HG03039 (cell line): ENCODE measurements around the gene FOXRED2.
"Not testable (repeated sequence)": the region's sequence is repeated elsewhere in the genome, so short reads cannot be mapped to it uniquely, and the experiment has no call there.

ENCODE experiments used
- ATAC-seq: cut with Tn5 transposase; IDR thresholded peaks from one replicate; pipeline ENCODE4 v1.9.1; 2021; ENCODE audit warnings: mild to moderate bottlenecking, moderate library complexity; ENCODE audit not compliant: unreplicated experiment

FOXRED2 gene

GRCh38 chr22:36519906-36520305, 13.1 kb upstream of the FOXRED2 start:
- not testable (repeated sequence) for ATAC-seq

DNA sequence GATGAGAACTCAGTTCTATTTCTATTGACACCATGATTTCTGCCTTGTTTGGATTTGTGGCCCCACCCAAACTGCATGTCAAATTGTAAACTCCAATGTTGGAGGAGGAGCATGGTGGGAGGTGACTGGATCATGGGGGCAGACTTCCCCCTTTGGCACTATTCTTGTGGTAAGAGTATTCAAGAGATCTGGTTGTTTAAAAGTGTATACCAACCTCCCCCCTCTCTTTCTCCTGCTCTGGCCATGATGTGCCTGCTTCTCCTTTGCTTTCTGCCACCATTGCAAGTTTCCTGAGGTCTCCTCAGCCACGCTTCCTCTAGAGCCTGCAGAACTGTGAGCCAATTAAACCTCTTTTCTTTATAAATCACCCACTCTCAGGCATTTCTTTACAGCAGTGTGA, 7.9 kb upstream of the FOXRED2 start:
- ATAC-seq = no peak

- ATAC-seq = no peak
Observed at GRCh38 chr22:36512991-36513390, 6.2 kb upstream of the FOXRED2 start.

DNA sequence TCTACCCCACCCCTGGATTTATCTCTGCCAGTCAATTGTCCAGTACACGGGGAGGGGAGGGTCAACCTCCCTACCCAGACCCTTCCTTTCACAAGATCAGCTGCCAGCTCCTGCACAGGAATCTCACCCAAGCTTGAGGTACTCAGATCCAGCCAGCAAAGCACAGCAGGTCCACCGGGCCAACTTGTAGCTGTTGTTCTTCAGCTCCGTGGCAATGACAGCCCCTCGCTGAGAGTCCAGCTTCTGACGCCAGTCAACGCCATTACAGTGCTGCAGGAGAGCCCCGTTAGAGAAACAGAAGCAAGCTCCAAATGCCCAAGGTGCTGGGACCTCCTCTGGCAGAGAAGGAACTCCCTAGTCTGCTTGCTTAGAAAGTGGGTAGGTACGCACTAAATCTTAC, 5.5 kb upstream of the FOXRED2 start:
- no peak for ATAC-seq

DNA sequence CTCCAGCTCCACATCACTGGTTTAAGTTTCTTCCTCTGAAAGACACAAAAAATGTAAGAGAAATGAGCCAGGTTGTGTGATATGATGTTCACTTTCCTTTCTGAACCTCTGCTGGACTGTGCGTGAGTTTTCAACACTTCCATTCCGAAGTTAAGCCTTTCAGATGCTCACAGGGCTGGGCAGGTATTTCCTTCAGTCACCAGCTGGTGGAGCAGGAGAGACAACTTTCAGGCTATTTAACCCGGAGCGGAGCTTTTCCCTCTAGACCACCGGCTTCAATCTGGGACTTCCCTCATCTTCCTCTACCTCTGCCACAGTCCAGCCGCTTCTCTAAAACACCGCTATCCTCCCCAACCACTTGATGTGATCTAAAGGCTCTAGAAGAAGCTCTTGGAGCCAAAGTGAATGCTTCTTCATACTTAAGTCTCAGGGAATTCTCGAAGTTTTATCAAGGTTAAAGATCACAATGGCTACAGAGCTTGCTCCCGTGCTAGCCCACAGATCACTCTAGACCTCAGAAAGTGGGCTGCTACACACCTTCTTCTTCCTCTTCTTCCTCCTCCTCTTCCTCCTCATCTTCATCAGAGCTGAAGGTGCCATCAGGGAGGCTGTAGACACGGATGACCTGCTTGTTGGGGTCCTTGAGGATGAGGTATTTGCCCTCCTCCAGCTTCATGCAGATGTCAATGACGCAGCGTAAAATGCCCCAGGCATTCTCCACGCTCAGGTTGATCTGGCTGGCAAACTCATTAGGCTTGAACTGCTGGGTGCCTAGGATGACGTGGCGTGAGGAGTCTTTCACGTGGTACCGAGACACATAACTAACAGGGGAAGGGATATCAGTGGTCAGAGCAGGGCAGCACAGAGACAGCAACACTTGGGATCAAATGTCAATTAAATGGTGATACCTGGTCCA, 4.4 kb upstream of the FOXRED2 start:
- ATAC-seq = no peak

DNA sequence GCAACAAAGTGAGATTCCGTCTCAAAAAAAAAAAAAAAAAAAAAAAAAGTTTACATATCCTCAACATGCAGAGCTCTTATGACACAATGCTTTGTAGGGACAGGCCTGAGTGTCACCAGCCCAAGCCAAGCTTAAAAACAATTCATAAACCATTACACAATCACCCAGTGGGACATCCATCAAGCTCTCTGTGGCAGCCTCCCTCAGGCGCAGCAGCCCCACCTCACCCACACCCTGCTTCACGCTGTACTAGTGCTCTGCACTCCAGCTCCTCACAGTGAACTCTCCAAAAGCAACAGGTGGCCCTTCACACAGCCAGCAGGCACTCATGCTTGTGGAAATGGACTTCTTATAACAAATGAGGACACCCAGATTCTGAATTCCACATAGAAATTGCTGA, 3.5 kb upstream of the FOXRED2 start:
- ATAC-seq = no peak

DNA sequence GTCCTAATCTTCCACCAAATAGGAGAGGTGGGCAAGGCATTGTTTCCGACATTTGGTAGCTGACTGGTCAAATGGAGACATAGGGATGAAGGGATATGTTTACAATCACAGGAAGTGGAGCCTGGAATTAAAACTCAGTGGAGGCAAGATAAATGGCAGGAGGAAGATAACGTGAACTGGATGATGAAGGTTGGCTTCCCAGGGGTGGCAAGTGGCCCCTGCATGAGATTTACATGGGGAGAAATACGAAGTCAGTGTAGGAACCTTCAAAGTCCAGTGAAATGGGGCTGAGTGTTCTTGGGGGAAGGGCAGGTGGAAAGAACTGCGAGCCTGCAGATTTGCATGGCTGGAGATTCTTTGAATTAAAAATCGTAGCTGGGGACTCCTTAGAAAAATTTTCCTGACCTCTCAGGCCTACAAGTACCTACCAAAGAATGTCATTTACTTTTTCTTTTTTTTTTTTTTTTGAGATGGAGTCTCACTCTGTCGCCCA, 724 bp upstream of the FOXRED2 start:
- no peak for ATAC-seq

- ATAC-seq = peak; percentile 13
Observed at GRCh38 chr22:36505998-36506635, 723 bp downstream of the FOXRED2 start.

- ATAC-seq = no peak
Observed at GRCh38 chr22:36497910-36498665, 8.8 kb downstream of the FOXRED2 start.

DNA sequence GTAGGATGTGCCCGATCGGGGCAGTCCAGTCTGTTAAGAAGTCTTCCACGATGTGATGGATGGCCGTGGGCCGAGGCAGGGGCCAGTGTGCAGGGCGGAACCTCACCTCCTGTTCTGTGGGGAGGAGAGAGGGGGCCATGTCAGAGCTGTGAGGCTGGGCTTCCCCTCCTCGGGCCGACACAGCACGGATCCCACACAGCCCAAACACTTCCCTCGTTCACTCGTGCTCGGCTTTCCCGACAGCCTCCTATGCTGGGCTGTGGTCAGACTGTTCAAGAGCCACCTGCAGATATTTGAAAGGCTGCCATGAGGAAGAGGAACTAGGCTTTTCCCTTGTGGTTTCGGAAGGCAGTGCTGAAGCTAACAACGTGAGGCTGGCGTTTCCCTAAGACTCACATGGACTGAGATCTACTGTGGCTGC, 13.1 kb downstream of the FOXRED2 start:
- peak; percentile 42 for ATAC-seq

- ATAC-seq = no peak
Observed at GRCh38 chr22:36492109-36492508, 14.7 kb downstream of the FOXRED2 start.

DNA sequence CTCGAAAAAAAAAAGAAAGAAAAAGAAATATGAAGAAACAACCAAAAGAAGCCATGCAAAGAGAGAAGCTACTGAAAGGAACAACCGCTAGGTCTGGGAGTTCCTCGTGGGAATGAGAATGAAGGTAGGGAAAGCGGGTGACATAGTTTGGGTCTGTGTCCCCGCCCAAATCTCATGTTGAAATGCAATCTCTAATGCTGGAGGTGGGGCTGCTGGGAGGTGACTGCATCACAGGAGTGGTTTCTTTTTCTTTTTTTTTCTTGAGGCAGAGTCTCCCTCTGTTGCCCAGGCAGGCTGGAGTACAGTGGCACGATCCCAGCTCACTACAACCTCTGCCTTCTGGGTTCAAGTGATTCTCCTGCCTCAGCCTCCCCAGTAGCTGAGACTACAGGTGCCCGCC, 15.7 kb downstream of the FOXRED2 start:
- ATAC-seq = no peak

DNA sequence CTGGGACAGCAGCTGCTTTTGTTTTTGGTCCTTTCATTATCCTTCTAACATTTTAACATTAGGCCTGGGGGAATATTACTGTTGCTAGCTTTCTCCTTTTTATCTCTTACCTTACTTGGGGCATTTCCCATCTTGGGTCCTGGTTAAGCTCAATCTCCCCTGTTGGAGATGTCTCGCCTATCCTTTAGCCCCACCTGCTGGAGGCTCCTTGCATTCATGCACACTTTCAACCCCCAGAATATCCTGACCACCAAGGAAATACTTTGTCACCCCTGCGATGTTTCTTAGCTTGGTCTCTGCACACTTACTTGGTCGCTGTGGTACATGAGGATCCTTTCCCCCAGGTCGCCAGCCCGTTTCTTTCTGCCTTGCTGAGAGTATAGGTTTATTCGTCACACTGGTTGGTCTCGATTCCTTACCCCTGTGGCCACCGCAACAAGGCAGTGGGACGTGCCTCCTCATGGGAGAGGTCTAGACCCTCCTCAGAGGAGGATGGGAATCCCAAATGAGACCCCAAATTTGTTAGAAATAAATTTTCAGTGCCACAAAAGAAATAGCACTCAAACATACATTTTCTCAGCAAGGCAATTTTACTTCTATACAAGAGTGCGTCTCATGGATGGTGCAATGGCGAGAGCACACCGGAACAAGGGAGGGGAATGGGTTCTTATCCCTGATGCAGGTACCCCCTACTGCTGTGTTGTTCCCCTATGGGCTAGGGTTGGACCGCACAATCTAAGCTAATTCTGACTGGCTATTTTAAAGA, 20.0 kb downstream of the FOXRED2 start:
- no peak for ATAC-seq

- ATAC-seq = peak; percentile 68
Observed at GRCh38 chr22:36481393-36482168, 25.3 kb downstream of the FOXRED2 start, which contains the start of gene TXN2. Gene TXN2, minus strand, starts transcription at chr22:36481640. Its CDS starts 803 bp downstream, at chr22:36480837.

- ATAC-seq = no peak
Observed at GRCh38 chr22:36480941-36481392, 25.9 kb downstream of the FOXRED2 start.

DNA sequence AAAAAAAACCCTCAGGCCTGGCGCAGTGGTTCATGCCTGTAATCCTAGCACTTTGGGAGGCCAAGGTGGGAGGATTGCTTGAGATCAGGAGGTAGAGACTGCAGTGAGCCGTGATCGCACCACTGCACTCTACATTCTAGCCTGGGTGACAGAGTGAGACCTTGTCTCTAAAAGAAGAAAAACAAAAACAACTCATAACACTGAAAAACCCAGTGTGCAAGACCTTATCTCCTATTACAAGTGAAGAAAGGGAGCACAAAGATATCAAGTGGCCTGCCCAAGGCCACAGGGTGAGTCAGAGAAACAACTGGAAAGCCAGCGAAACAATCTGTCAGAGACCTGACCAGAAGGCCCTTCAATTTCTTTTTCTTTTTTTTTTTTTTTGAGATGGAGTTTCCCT, 27.9 kb downstream of the FOXRED2 start:
- no peak for ATAC-seq

DNA sequence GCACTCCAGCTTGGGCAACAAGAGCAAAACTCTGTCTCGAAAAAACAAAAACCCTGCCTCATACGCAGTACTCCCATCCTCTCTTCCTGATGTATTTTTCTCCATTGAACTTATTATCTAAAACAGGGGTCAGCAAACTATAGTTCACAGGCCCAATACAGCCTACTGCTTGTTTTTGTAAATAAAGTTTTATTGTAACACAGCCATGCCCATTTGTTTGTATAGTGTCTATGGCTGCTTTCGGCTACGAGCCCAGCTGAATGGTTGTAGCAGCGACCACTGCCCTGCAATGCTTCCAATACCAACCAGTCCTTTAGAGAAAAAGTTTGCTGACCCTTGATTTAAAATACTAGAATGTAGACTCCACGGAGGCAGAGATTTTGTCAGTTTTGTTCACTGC, 31.5 kb downstream of the FOXRED2 start:
- ATAC-seq = no peak

DNA sequence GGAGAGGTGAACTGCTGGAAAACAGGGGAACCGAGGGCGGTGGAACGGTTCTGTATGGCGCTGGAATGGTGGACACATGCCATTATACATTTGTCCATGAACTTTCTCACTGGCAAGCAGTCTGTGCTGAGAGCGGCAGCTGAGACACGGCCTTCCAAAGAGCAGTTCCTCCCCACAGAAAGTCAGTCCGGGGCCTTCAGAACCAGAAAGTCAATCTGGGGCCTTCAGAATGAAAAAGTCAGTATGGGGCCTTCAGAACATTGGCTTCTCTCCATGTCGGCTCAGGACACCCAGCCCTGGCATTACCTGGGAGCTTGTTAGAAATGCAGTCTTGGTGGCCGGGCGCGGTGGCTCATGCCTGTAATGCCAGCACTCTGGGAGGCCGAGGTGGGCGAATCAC, 34.2 kb downstream of the FOXRED2 start:
- ATAC-seq = no peak

DNA sequence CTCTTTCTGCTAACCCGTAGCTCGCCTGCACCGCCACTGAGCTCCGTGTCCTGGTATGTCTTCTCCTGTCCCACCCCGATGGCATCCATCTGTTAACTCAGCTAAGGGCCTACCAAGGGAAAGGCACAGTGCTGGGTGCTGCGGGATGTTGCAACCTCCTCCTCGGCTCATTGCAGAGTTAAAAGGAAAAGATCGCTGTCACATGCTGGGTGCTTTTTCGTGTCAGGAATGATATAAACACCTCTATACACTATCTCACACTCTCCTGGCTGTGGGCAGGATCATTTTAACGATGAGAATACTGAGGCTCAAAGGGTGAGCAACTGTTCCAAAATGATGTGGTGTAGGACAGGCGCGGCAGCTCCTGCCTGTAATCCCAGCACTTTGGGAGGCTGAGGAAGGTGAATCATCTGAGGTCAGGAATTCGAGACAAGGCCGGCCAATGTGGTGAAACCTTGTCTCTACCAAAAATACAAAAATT, 35.5 kb downstream of the FOXRED2 start:
- ATAC-seq = no peak

DNA sequence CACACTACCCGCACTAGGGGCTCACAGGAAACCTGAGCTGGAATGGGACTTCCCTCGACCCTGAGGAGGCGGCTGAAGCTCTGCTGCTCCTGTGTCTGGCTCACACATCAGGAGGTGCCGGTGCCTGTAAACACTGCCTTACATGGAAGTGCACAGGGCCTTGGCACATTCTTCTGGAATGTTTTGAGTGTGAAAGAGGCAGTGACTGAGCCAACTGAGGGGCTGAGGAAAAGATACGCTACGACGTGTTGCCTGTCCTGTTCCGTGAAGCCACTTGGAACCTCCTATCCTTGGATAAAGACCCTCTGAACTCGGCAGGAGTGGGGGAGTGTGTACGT, 35.9 kb downstream of the FOXRED2 start:
- ATAC-seq = no peak
